HEK293 (cell line): Measurements from ENCODE around the gene MED16.

ENCODE experiments used
- BCL11A ChIP-seq: fragments of 450-650 bp; formaldehyde crosslinking; IDR thresholded peaks from 2 replicates; pipeline ENCODE4 v1.5.1; 2016; ENCODE audit warnings: low read depth, missing biosample characterization, missing genetic modification characterization
- YY1 ChIP-seq: fragments of 450-650 bp; formaldehyde crosslinking; IDR thresholded peaks from 2 replicates; pipeline ENCODE4 v1.5.1; 2018; ENCODE audit warnings: missing biosample characterization, missing genetic modification characterization
- ZBTB7A ChIP-seq: fragments of 450-650 bp; formaldehyde crosslinking; IDR thresholded peaks from 2 replicates; pipeline ENCODE4 v1.5.1; 2016; ENCODE audit warnings: low read depth, missing biosample characterization, missing genetic modification characterization
- ZNF114 ChIP-seq: fragments of 450-650 bp; formaldehyde crosslinking; IDR thresholded peaks from 2 replicates; pipeline ENCODE4 v1.5.0; 2017; ENCODE audit warnings: missing biosample characterization, missing genetic modification characterization
- ZNF121 ChIP-seq: fragments of 450-650 bp; formaldehyde crosslinking; IDR thresholded peaks from 2 replicates; pipeline ENCODE4 v1.5.1; 2016; ENCODE audit warnings: missing biosample characterization, missing genetic modification characterization
- ZNF302 ChIP-seq: fragments of 450-650 bp; formaldehyde crosslinking; IDR thresholded peaks from 2 replicates; pipeline ENCODE4 v1.5.1; 2016; ENCODE audit warnings: missing biosample characterization, missing genetic modification characterization, low read depth
- ZNF549 ChIP-seq: fragments of 450-650 bp; IDR thresholded peaks from 2 replicates; pipeline ENCODE4 v1.5.1; 2018; ENCODE audit warnings: missing biosample characterization, missing genetic modification characterization, mild to moderate bottlenecking, inconsistent platforms, moderate library complexity
- ZNF701 ChIP-seq: fragments of 450-650 bp; formaldehyde crosslinking; IDR thresholded peaks from 2 replicates; pipeline ENCODE4 v1.5.1; 2016; ENCODE audit warnings: missing biosample characterization, missing genetic modification characterization
- ZNF777 ChIP-seq: fragments of 450-650 bp; formaldehyde crosslinking; IDR thresholded peaks from 2 replicates; pipeline ENCODE4 v1.5.1; 2017; ENCODE audit warnings: missing biosample characterization, missing genetic modification characterization, borderline replicate concordance
- TF ChIP-seq, protein P1 (sequence below): fragments of 450-650 bp; formaldehyde crosslinking; IDR thresholded peaks from 2 replicates; pipeline ENCODE4 v1.5.1; 2016; ENCODE audit warnings: missing biosample characterization, missing genetic modification characterization
- TF ChIP-seq, protein P2 (sequence below): fragments of 450-650 bp; formaldehyde crosslinking; IDR thresholded peaks from 2 replicates; pipeline ENCODE4 v1.5.1; 2016; ENCODE audit warnings: missing biosample characterization, missing genetic modification characterization
- TF ChIP-seq, protein P3 (sequence below): fragments of 450-650 bp; formaldehyde crosslinking; IDR thresholded peaks from 2 replicates; pipeline ENCODE4 v1.5.1; 2016; ENCODE audit warnings: missing biosample characterization, missing genetic modification characterization

DNA sequence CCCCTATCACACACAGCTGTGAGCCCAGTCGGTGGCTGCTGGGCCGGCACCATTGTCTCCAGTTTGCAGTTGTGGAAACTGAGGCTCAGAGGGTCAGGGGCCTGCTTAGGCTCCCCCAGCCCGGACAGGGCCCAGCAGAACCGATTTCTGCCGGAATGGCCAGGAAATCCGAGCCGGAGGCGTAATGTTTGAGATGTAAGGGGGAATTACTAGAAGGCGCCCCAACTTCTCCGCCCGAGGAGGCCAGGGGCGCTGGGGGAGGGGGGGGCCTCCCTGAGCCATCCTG is 25.1 kb upstream of the MED16 start:
- TF ChIP-seq, protein P1, sequence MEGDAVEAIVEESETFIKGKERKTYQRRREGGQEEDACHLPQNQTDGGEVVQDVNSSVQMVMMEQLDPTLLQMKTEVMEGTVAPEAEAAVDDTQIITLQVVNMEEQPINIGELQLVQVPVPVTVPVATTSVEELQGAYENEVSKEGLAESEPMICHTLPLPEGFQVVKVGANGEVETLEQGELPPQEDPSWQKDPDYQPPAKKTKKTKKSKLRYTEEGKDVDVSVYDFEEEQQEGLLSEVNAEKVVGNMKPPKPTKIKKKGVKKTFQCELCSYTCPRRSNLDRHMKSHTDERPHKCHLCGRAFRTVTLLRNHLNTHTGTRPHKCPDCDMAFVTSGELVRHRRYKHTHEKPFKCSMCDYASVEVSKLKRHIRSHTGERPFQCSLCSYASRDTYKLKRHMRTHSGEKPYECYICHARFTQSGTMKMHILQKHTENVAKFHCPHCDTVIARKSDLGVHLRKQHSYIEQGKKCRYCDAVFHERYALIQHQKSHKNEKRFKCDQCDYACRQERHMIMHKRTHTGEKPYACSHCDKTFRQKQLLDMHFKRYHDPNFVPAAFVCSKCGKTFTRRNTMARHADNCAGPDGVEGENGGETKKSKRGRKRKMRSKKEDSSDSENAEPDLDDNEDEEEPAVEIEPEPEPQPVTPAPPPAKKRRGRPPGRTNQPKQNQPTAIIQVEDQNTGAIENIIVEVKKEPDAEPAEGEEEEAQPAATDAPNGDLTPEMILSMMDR (tag by site-specific recombination), result no peak
- TF ChIP-seq BCL11A (tag by site-specific recombination) (no peak), YY1 (tag by site-specific recombination) (no peak), ZNF121 (no peak), ZBTB7A (no peak), ZNF701 (tag by site-specific recombination) (no peak), ZNF302 (tag by site-specific recombination) (no peak), ZNF114 (tag by site-specific recombination) (no peak), ZNF777 (tag by site-specific recombination) (no peak), ZNF549 (tag by site-specific recombination) (no peak)
- TF ChIP-seq, protein P2, sequence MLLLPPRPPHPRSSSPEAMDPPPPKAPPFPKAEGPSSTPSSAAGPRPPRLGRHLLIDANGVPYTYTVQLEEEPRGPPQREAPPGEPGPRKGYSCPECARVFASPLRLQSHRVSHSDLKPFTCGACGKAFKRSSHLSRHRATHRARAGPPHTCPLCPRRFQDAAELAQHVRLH, result no peak
- TF ChIP-seq, protein P3, sequence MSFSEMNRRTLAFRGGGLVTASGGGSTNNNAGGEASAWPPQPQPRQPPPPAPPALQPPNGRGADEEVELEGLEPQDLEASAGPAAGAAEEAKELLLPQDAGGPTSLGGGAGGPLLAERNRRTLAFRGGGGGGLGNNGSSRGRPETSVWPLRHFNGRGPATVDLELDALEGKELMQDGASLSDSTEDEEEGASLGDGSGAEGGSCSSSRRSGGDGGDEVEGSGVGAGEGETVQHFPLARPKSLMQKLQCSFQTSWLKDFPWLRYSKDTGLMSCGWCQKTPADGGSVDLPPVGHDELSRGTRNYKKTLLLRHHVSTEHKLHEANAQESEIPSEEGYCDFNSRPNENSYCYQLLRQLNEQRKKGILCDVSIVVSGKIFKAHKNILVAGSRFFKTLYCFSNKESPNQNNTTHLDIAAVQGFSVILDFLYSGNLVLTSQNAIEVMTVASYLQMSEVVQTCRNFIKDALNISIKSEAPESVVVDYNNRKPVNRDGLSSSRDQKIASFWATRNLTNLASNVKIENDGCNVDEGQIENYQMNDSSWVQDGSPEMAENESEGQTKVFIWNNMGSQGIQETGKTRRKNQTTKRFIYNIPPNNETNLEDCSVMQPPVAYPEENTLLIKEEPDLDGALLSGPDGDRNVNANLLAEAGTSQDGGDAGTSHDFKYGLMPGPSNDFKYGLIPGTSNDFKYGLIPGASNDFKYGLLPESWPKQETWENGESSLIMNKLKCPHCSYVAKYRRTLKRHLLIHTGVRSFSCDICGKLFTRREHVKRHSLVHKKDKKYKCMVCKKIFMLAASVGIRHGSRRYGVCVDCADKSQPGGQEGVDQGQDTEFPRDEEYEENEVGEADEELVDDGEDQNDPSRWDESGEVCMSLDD (tag by site-specific recombination), result no peak
